ENCODE data around the gene GPR15LG.

DNA sequence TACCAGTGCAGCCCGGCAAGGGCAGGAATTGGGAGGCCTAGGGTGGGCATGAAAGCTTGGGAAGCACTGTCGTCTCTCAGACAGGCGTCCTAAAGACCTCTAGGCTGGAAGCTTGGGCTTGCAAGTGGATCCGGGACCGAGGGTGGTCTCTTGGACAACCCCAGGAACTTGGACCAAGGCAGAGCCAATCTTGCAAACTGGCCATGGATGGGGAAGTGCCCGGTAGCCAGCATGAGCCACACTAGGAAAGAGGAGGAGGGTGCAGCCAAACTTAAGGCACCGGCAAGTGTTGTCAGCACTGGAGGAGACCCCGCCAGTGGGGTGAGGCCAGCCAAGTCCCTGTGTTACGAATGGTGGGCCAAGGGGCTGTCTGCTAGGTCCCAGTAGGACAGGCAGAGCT, 43.2 kb downstream of the GPR15LG start:
- TF ChIP-seq, protein P1, sequence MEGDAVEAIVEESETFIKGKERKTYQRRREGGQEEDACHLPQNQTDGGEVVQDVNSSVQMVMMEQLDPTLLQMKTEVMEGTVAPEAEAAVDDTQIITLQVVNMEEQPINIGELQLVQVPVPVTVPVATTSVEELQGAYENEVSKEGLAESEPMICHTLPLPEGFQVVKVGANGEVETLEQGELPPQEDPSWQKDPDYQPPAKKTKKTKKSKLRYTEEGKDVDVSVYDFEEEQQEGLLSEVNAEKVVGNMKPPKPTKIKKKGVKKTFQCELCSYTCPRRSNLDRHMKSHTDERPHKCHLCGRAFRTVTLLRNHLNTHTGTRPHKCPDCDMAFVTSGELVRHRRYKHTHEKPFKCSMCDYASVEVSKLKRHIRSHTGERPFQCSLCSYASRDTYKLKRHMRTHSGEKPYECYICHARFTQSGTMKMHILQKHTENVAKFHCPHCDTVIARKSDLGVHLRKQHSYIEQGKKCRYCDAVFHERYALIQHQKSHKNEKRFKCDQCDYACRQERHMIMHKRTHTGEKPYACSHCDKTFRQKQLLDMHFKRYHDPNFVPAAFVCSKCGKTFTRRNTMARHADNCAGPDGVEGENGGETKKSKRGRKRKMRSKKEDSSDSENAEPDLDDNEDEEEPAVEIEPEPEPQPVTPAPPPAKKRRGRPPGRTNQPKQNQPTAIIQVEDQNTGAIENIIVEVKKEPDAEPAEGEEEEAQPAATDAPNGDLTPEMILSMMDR (IDR thresholded peaks at IDR 0.05 in 2 of 3, conservative IDR thresholded peaks at IDR 0.05 in 1 of 3; ENCODE audit: borderline replicate concordance in 1 of 3, insufficient read depth in 1 of 3, low read depth in 2 of 3, low read length in 2 of 3): no peak
- TF ChIP-seq EZH2phosphoT487 (IDR thresholded peaks at IDR 0.05; ENCODE audit: borderline replicate concordance): no peak
- no peak for TF ChIP-seq ELF1 (IDR thresholded peaks at IDR 0.05; ENCODE audit: borderline replicate concordance, low read depth)
- TF ChIP-seq CEBPB (IDR thresholded peaks at IDR 0.05; ENCODE audit: low read depth): no peak
- TF ChIP-seq POLR2AphosphoS5 (IDR thresholded peaks at IDR 0.05; ENCODE audit: low read depth, low read length): no peak
- TF ChIP-seq, protein P2, sequence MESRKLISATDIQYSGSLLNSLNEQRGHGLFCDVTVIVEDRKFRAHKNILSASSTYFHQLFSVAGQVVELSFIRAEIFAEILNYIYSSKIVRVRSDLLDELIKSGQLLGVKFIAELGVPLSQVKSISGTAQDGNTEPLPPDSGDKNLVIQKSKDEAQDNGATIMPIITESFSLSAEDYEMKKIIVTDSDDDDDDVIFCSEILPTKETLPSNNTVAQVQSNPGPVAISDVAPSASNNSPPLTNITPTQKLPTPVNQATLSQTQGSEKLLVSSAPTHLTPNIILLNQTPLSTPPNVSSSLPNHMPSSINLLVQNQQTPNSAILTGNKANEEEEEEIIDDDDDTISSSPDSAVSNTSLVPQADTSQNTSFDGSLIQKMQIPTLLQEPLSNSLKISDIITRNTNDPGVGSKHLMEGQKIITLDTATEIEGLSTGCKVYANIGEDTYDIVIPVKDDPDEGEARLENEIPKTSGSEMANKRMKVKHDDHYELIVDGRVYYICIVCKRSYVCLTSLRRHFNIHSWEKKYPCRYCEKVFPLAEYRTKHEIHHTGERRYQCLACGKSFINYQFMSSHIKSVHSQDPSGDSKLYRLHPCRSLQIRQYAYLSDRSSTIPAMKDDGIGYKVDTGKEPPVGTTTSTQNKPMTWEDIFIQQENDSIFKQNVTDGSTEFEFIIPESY (IDR thresholded peaks at IDR 0.05; ENCODE audit: extremely low read depth, insufficient replicate concordance, low read length): no peak
- TF ChIP-seq SIN3A (IDR thresholded peaks at IDR 0.05; ENCODE audit: low read depth): no peak
- no peak for TF ChIP-seq TCF7L2 (IDR thresholded peaks at IDR 0.05; ENCODE audit: borderline replicate concordance, extremely low read depth, insufficient read depth, insufficient read length)
